Lower leg skin (tissue), 4 donors: ENCODE measurements around the gene CNN3. TPM values are rescaled to one million over a fixed set of nuclear protein-coding genes. Genes with fewer than 3 reads are reported as not detected.
"Not testable (repeated sequence)": the region's sequence is repeated elsewhere in the genome, so short reads cannot be mapped to it uniquely, and the experiment has no call there.

ENCODE experiments used
- DNase-seq, 2 donors: peaks; one replicate each; pipeline ENCODE4 v3.0.0-alpha.2; 2019; ENCODE audit warnings: low spot score in 2 of 2
- H3K4me3 ChIP-seq: fragments of 200-600 bp; sonication (generic); 2 replicates; pipeline ENCODE4 v1.5.1; 2017; ENCODE audit warnings: mild to moderate bottlenecking, low read depth; ENCODE audit not compliant: poor library complexity, severe bottlenecking
- POLR2A ChIP-seq, 2 donors: fragments of 450-650 bp; IDR thresholded peaks; one replicate each; pipeline ENCODE4 v1.6.1; 2016 to 2017; ENCODE audit warnings: antibody characterized with exemption in 2 of 2, mild to moderate bottlenecking in 1 of 2, moderate library complexity in 1 of 2
- WGBS, 2 donors: methylation state at CpG; one replicate each; pipeline ENCODE4 v1.1.5; 2018; 5-methylcytosine and 5-hydroxymethylcytosine counted together
- intact Hi-C: fragments of 100-400 bp; cut with DNase I; formaldehyde crosslinking; loops from one replicate; pipeline ENCODE4 v1.15.0; 2023; ENCODE audit warnings: low total_unique reads
- total RNA-seq, 4 donors: library from RNA; depleted of rRNA; stranded (reverse); fragments of >200 nt; gene quantifications; one replicate each; pipeline ENCODE4 v1.1.0, GENCODE V29; 2016
- TF ChIP-seq, protein P1 (sequence below), 3 donors: fragments of 450-650 bp; IDR thresholded peaks; one replicate each; pipeline ENCODE4 v1.5.1; 2016; ENCODE audit warnings: antibody characterized with exemption in 3 of 3, mild to moderate bottlenecking in 3 of 3, moderate library complexity in 2 of 3

CNN3 gene
- total RNA-seq, 4 donors from 2014 or later = 30.7 to 94.3 (median 47.8) TPM

GRCh38 chr1:94947437-94947836 is 20.5 kb upstream of the CNN3 start:
- intact Hi-C loops = no loop called here
- DNase-seq = no peak
- WGBS, 2 donors = 69 to 86% methylated on average over 1 of the region's 1 CpG
- H3K4me3 ChIP-seq = no peak overlapping the region
- no peak for TF ChIP-seq POLR2A (IDR thresholded peaks at IDR 0.05)
- TF ChIP-seq, protein P1, sequence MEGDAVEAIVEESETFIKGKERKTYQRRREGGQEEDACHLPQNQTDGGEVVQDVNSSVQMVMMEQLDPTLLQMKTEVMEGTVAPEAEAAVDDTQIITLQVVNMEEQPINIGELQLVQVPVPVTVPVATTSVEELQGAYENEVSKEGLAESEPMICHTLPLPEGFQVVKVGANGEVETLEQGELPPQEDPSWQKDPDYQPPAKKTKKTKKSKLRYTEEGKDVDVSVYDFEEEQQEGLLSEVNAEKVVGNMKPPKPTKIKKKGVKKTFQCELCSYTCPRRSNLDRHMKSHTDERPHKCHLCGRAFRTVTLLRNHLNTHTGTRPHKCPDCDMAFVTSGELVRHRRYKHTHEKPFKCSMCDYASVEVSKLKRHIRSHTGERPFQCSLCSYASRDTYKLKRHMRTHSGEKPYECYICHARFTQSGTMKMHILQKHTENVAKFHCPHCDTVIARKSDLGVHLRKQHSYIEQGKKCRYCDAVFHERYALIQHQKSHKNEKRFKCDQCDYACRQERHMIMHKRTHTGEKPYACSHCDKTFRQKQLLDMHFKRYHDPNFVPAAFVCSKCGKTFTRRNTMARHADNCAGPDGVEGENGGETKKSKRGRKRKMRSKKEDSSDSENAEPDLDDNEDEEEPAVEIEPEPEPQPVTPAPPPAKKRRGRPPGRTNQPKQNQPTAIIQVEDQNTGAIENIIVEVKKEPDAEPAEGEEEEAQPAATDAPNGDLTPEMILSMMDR (IDR thresholded peaks at IDR 0.05) = no peak

DNA sequence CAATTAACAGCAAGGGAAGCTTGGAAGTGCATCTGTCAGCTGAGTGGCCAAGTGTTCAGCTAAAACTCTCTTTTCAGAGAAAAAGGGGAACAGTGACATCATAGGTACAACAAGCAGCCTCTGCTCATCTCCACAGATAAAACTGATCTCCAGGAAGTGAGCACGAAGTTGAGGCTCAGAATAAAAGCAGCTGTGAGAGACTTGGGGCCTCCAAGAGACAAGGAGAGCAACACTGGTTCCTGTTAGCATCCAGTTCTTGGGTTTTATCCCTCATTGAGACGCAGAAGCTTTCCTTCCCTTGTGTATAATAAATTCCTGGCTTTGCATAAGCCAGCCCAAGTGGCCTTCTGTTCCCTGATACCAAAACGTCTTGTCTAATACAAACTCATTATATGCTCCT is 20.0 kb upstream of the CNN3 start:
- H3K4me3 ChIP-seq = no peak overlapping the region
- intact Hi-C loops = no loop called here
- no peak for DNase-seq
- TF ChIP-seq, protein P1 (IDR thresholded peaks at IDR 0.05) = no peak
- no peak for TF ChIP-seq POLR2A (IDR thresholded peaks at IDR 0.05)
- WGBS, 2 donors = 56 to 58% methylated on average over 3 of the region's 3 CpGs

DNA sequence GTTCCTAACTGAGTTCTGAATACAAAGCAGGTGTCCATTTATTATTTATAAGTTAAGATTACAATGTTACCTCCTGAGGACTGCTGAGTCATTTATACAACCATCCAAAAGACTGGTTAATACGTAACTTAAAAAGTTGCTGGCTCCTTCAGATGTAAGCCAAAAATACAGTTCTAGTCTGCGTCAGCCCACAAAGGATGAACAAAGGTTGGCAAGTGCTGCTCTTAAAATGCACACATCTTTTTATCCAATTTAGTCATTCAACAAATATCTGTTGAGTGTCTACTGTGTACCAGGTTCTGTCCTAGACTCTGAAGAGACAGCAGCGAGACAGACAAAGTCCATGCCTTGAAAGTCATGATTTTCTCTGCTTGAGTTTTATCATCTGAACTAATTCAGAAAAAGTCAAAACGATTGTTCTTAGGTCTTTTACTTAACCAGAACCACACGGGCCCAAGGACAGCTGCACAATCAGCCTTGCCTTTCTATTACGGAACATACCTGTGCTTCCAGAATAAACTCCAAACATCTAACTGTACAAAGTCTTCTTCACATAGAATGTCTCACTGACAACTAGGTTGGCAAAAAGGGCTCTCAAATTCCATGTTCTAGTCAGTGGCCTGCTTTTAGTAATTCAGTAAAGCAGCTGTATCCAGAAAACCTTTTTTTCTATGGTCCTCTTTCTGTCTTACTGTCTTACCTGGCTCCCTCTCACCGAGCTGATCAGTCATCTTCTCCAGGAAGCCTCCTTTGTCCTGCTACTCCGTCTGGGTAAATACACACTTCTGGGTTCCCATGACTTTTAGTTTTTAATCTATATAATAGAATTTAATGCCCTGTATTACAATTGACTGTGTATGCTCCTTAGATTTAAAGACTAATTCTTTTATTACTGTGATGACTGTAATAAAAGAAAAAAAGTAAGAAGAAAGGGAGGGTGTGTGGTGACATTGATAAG is 15.5 kb upstream of the CNN3 start:
- no peak for TF ChIP-seq POLR2A (IDR thresholded peaks at IDR 0.05)
- TF ChIP-seq, protein P1 (IDR thresholded peaks at IDR 0.05) = no peak
- intact Hi-C loops = no loop called here
- H3K4me3 ChIP-seq = no peak overlapping the region
- 77% methylated on average over 8 of the region's 8 CpGs for WGBS, 2 donors
- no peak for DNase-seq

- H3K4me3 ChIP-seq, intact Hi-C loops, DNase-seq: not testable (repeated sequence)
- 92 to 93% methylated on average over 1 of the region's 1 CpG for WGBS, 2 donors
Observed at GRCh38 chr1:94941480-94941879, 14.6 kb upstream of the CNN3 start.

DNA sequence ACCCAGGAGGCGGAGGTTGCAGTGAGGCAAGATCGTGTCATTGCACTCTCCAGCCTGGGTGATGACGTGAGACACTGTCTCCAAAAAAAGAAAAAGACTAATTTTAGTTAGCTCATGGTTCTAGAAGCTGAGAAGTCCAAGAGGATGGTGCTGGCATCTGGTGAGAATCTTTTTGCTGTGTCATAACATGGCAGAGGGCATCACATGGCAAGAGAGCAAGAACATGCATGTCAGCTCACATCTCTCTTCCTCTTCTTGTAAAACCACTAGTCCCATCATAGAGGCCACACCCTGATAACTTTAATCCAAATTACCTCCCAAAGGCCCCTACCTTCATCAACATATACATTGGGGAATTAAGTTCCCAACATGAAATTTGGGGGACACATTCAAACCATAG is 13.8 kb upstream of the CNN3 start:
- WGBS, 2 donors = 78 to 90% methylated on average over 3 of the region's 3 CpGs
- intact Hi-C loops = no loop called here
- no peak overlapping the region for H3K4me3 ChIP-seq
- TF ChIP-seq POLR2A (IDR thresholded peaks at IDR 0.05) = no peak
- no peak for DNase-seq

DNA sequence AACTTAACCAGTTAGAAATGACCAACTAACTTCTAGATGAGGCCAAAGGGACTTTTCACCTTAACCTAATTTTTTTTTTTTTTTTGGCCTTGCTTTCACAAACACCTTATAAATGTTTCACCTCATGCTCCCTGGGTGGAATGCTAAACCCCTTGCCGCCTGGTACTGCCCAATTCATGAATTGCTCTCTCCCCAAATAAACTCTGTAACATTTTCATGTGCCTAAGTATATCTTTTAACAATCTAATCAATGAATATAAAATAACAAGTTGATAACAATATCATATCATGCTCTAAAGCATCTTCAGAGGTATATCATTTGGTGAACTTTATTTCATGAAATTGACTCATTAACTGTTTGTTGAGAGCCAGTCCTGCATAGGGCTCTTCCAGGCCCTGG is 10.9 kb upstream of the CNN3 start:
- DNase-seq = no peak
- 61 to 96% methylated on average over 1 of the region's 1 CpG for WGBS, 2 donors
- intact Hi-C loops = no loop called here
- no peak for TF ChIP-seq POLR2A (IDR thresholded peaks at IDR 0.05)
- TF ChIP-seq, protein P1 (IDR thresholded peaks at IDR 0.05) = no peak
- H3K4me3 ChIP-seq = no peak overlapping the region
